ENCODE measurements around the gene FHIP1A. TPM values are rescaled to one million over a fixed set of nuclear protein-coding genes. Genes with fewer than 3 reads are reported as not detected.

Gene FHIP1A
- total RNA-seq, 1 donor from 2014 or later: 4.1 TPM

DNA sequence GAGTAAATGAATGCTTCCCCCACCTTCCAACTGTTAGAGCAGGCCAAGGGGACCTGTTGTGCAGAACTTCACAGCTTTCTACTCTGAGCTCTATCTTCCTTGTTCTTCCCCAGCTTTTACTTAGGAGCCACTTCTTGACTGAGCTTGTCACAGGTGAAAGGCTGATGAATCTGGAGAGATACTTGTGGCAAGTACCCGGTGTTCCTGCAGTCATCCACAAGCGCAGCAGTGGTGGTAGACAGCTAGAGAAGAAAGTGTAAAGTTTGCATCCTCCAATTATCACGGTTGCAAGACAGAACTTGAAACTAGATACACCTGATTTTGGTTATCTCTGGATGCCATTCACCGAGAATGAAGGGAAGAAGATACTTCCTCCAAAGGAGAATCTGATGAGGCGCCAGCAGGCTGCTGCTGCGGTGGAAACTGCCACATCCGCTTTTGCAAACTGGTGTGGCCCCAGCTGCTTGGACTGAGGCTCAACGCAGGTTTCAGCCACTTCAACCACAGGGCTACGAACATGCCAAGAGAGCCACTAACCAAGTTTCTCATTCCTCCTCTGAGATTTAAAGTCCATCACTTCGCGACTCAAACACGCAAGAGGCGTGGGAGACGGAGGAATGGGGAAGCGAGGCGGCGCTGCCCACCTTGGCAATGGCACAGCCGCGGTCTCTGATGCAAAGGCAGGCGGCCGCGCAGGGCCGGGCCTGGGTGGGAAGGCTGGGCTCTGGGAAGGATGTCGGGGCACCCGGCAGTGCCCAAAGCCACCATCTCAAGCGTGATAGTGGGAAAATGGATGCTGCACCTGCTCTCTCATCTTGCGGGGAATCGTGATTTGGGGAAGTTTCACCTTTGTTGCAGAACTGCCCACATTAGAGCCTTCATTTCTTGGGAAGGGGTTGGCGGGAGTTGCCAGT is 1.3 kb upstream of the FHIP1A start:
- Histone ChIP-seq H4K20me1 (ENCODE audit: insufficient read depth, low read length) (no peaks in the 10 kb centered on the region), H3K9ac (ENCODE audit: low read length) (peak overlapping the region; percentile 77), H3K27me3 (ENCODE audit: insufficient read depth, low read length) (peaks cover 13% of the 10 kb centered on the region), H3K79me2 (ENCODE audit: insufficient read depth, low read length) (no peaks in the 10 kb centered on the region), H3K4me1 (ENCODE audit: insufficient read depth, low read length) (peaks cover 4% of the 10 kb centered on the region), H3K4me2 (ENCODE audit: low read length) (peak overlapping the region; percentile 95), H3K9me3 (ENCODE audit: insufficient read depth, low read depth, low read length) (no peaks in the 10 kb centered on the region), H3K36me3 (ENCODE audit: insufficient read depth, low read length) (no peaks in the 10 kb centered on the region), H3K4me3 (ENCODE audit: insufficient read depth, low read depth, low read length) (peak overlapping the region; percentile 64), H3K27ac (ENCODE audit: low read depth, low read length) (no peak overlapping the region), H2AFZ (ENCODE audit: low read depth, low read length) (peak overlapping the region; percentile 92)
- DNase-seq (ENCODE audit: low read depth) (peak; percentile 16), FAIRE-seq (no peak)
- H3K4me3 Mint-ChIP-seq (ENCODE audit: unreplicated experiment): peak overlapping the region; percentile 88
- peak; percentile 52 for TF ChIP-seq EZH2 (IDR thresholded peaks at IDR 0.05; ENCODE audit: insufficient read depth, low read length)
- TF ChIP-seq, protein P1, sequence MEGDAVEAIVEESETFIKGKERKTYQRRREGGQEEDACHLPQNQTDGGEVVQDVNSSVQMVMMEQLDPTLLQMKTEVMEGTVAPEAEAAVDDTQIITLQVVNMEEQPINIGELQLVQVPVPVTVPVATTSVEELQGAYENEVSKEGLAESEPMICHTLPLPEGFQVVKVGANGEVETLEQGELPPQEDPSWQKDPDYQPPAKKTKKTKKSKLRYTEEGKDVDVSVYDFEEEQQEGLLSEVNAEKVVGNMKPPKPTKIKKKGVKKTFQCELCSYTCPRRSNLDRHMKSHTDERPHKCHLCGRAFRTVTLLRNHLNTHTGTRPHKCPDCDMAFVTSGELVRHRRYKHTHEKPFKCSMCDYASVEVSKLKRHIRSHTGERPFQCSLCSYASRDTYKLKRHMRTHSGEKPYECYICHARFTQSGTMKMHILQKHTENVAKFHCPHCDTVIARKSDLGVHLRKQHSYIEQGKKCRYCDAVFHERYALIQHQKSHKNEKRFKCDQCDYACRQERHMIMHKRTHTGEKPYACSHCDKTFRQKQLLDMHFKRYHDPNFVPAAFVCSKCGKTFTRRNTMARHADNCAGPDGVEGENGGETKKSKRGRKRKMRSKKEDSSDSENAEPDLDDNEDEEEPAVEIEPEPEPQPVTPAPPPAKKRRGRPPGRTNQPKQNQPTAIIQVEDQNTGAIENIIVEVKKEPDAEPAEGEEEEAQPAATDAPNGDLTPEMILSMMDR (IDR thresholded peaks at IDR 0.05; ENCODE audit: insufficient read depth, low read depth, low read length): no peak
- H3K9me3 Mint-ChIP-seq (ENCODE audit: unreplicated experiment): no peaks in the 10 kb centered on the region
- H3K27me3 Mint-ChIP-seq (ENCODE audit: low read depth, unreplicated experiment): peaks cover 10% of the 10 kb centered on the region
- peaks cover 6% of the 10 kb centered on the region for H3K4me1 Mint-ChIP-seq (ENCODE audit: low read depth, unreplicated experiment)
- peaks cover 2% of the 10 kb centered on the region for H3K36me3 Mint-ChIP-seq (ENCODE audit: low read depth, unreplicated experiment)
- H3K27ac Mint-ChIP-seq (ENCODE audit: unreplicated experiment): peak overlapping the region; percentile 42

DNA sequence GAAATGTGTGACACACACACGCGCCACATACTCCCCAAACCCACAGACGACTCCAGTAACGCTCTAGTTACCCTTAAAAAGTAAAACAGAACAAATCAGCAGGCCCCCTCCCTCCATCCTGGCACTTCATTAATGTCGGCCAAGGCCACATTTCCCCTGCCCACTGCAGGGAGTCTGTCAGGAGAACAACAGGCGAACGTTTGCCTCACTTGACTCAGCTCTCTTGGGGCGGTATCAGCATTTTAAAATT is 671 bp upstream of the FHIP1A start:
- Histone ChIP-seq H3K4me3 (ENCODE audit: insufficient read depth, low read depth, low read length) (peak overlapping the region; percentile 64), H3K27me3 (ENCODE audit: insufficient read depth, low read length) (peaks cover 13% of the 10 kb centered on the region), H3K9ac (ENCODE audit: low read length) (peak overlapping the region; percentile 77), H3K36me3 (ENCODE audit: insufficient read depth, low read length) (no peaks in the 10 kb centered on the region), H3K4me1 (ENCODE audit: insufficient read depth, low read length) (peaks cover 4% of the 10 kb centered on the region), H3K9me3 (ENCODE audit: insufficient read depth, low read depth, low read length) (no peaks in the 10 kb centered on the region), H4K20me1 (ENCODE audit: insufficient read depth, low read length) (no peaks in the 10 kb centered on the region), H3K27ac (ENCODE audit: low read depth, low read length) (no peak overlapping the region), H3K4me2 (ENCODE audit: low read length) (peak overlapping the region; percentile 95), H3K79me2 (ENCODE audit: insufficient read depth, low read length) (no peaks in the 10 kb centered on the region), H2AFZ (ENCODE audit: low read depth, low read length) (peak overlapping the region; percentile 92)
- DNase-seq (ENCODE audit: low read depth) (no peak), FAIRE-seq (no peak)
- H3K27me3 Mint-ChIP-seq (ENCODE audit: low read depth, unreplicated experiment): peaks cover 10% of the 10 kb centered on the region
- H3K4me3 Mint-ChIP-seq (ENCODE audit: unreplicated experiment): peak overlapping the region; percentile 88
- H3K4me1 Mint-ChIP-seq (ENCODE audit: low read depth, unreplicated experiment): peaks cover 6% of the 10 kb centered on the region
- H3K9me3 Mint-ChIP-seq (ENCODE audit: unreplicated experiment): no peaks in the 10 kb centered on the region
- H3K36me3 Mint-ChIP-seq (ENCODE audit: low read depth, unreplicated experiment): peaks cover 2% of the 10 kb centered on the region
- peak overlapping the region; percentile 42 for H3K27ac Mint-ChIP-seq (ENCODE audit: unreplicated experiment)
- TF ChIP-seq, protein P1 (IDR thresholded peaks at IDR 0.05; ENCODE audit: insufficient read depth, low read depth, low read length): no peak
- no peak for TF ChIP-seq EZH2 (IDR thresholded peaks at IDR 0.05; ENCODE audit: insufficient read depth, low read length)

Measured in astrocyte (in vitro differentiated cells and primary cell).